HepG2 (cell line): ENCODE measurements around the gene KCTD16.

Experiments
- ESRRA ChIP-seq: sonication (generic); formaldehyde crosslinking; IDR thresholded peaks from 2 replicates; pipeline ENCODE4 v1.5.1; 2020; ENCODE audit warnings: mild to moderate bottlenecking, low read depth, missing genetic modification reagents
- EZH2 ChIP-seq: conservative IDR thresholded peaks from 2 replicates; pipeline ENCODE4 v1.6.1; 2012; ENCODE audit warnings: mild to moderate bottlenecking, low read depth, low read length, moderate library complexity
- GABPA ChIP-seq, 2 experiments: IDR thresholded peaks; 2 replicates each; pipeline ENCODE4 v1.6.1; 2011 to 2016; ENCODE audit warnings: low read depth in 2 of 2, low read length in 1 of 2, missing biosample characterization in 1 of 2, missing genetic modification characterization in 1 of 2
- MAFF ChIP-seq: IDR thresholded peaks from 2 replicates; pipeline ENCODE4 v1.6.1; 2011; ENCODE audit warnings: low read depth, low read length, improper control_type of control experiment
- PITX1 ChIP-seq: sonication (generic); formaldehyde crosslinking; IDR thresholded peaks from 2 replicates; pipeline ENCODE4 v1.5.1; 2020; ENCODE audit warnings: mild to moderate bottlenecking, missing genetic modification reagents
- POLR2A ChIP-seq, 2 experiments: IDR thresholded peaks; 2 replicates each; pipeline ENCODE4 v1.6.1; 2011; ENCODE audit warnings: low read depth in 2 of 2, low read length in 2 of 2, mild to moderate bottlenecking in 1 of 2, moderate library complexity in 1 of 2; ENCODE audit not compliant: insufficient read depth in 1 of 2
- ZBTB2 ChIP-seq: sonication (generic); formaldehyde crosslinking; IDR thresholded peaks from 2 replicates; pipeline ENCODE4 v1.8.0; 2022; ENCODE audit warnings: low read depth, missing genetic modification reagents
- TF ChIP-seq, protein P1 (sequence below): IDR thresholded peaks from 2 replicates; pipeline ENCODE4 v1.6.1; 2016
- TF ChIP-seq, protein P2 (sequence below): sonication (generic); formaldehyde crosslinking; IDR thresholded peaks from 2 replicates; pipeline ENCODE4 v1.5.0; 2020; ENCODE audit warnings: mild to moderate bottlenecking, missing genetic modification reagents, moderate library complexity

DNA sequence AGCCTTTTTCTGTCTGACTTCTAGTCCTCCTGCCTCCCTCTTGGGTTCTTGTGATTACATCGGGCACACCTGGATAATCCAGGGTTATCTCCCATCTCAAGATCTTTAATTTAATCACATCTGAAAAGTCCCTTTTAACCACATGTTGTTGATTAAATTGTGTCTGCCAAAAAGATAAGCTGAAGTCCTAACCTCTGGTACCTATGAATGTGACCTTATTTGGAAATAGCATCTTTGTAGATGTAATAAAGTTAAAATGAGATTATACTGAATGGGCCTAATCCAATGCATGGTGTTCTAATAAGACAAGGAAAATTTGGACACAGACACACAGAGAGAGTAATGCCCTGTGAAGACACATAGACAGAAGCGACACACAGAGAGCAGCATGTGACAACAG is 232.4 kb downstream of the KCTD16 start:
- TF ChIP-seq ESRRA (CRISPR knock-in tag) (no peak), ZBTB2 (CRISPR knock-in tag) (no peak), GABPA (IDR thresholded peaks at IDR 0.05; ENCODE audit: low read depth, low read length) (no peak), GABPA (CRISPR knock-in tag; IDR thresholded peaks at IDR 0.05; ENCODE audit: low read depth) (no peak), PITX1 (CRISPR knock-in tag) (no peak), EZH2 (no peak), POLR2A (IDR thresholded peaks at IDR 0.05; ENCODE audit: insufficient read depth in 1 of 2, low read depth in 2 of 2, low read length in 2 of 2) (no peak), MAFF (no peak)
- TF ChIP-seq, protein P1, sequence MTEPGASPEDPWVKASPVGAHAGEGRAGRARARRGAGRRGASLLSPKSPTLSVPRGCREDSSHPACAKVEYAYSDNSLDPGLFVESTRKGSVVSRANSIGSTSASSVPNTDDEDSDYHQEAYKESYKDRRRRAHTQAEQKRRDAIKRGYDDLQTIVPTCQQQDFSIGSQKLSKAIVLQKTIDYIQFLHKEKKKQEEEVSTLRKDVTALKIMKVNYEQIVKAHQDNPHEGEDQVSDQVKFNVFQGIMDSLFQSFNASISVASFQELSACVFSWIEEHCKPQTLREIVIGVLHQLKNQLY (CRISPR knock-in tag), result no peak
- TF ChIP-seq, protein P2, sequence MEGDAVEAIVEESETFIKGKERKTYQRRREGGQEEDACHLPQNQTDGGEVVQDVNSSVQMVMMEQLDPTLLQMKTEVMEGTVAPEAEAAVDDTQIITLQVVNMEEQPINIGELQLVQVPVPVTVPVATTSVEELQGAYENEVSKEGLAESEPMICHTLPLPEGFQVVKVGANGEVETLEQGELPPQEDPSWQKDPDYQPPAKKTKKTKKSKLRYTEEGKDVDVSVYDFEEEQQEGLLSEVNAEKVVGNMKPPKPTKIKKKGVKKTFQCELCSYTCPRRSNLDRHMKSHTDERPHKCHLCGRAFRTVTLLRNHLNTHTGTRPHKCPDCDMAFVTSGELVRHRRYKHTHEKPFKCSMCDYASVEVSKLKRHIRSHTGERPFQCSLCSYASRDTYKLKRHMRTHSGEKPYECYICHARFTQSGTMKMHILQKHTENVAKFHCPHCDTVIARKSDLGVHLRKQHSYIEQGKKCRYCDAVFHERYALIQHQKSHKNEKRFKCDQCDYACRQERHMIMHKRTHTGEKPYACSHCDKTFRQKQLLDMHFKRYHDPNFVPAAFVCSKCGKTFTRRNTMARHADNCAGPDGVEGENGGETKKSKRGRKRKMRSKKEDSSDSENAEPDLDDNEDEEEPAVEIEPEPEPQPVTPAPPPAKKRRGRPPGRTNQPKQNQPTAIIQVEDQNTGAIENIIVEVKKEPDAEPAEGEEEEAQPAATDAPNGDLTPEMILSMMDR (CRISPR knock-in tag), result no peak
